GM12878 (cell line): ENCODE results near the gene AMH.
A peak's percentile ranks its signal among the peaks of the same experiment; 100 is the strongest.

Experiments used
- HDAC2 ChIP-seq: fragments of 200-600 bp; sonication (generic); IDR thresholded peaks from 2 replicates; pipeline ENCODE4 v1.6.1; 2017
- MXI1 ChIP-seq: fragments of 150-350 bp; IDR thresholded peaks from 2 replicates; pipeline ENCODE4 v1.6.1; 2011; ENCODE audit warnings: low read depth, mild to moderate bottlenecking, inconsistent platforms, low read length, improper control_type of control experiment
- MYC ChIP-seq: IDR thresholded peaks from 2 replicates; pipeline ENCODE4 v1.6.1; 2011; ENCODE audit warnings: mild to moderate bottlenecking, low read length, moderate library complexity, inconsistent platforms; ENCODE audit not compliant: insufficient read depth, insufficient replicate concordance, insufficient read length, severe bottlenecking
- POLR2A ChIP-seq: IDR thresholded peaks from 2 replicates; pipeline ENCODE4 v1.6.1; 2011; ENCODE audit warnings: low read depth, mild to moderate bottlenecking, low read length
- STAT3 ChIP-seq: IDR thresholded peaks from 2 replicates; pipeline ENCODE4 v1.6.1; 2011; ENCODE audit warnings: low read depth, low read length, improper control_type of control experiment
- TF ChIP-seq, protein P1 (sequence below): IDR thresholded peaks from 2 replicates; pipeline ENCODE4 v1.6.1; 2011; ENCODE audit warnings: borderline replicate concordance, low read depth, mild to moderate bottlenecking, moderate library complexity, low read length; ENCODE audit not compliant: insufficient read depth, poor library complexity, severe bottlenecking
- TF ChIP-seq, protein P2 (sequence below), 3 experiments: IDR thresholded peaks in 2 of 3; conservative IDR thresholded peaks in 1 of 3; 2 replicates each; pipeline ENCODE4 v1.5.1; 2011; ENCODE audit warnings: low read depth in 3 of 3, low read length in 3 of 3, mild to moderate bottlenecking in 3 of 3, control low read depth in 2 of 3, moderate library complexity in 2 of 3, inconsistent platforms in 1 of 3, mixed read lengths in 1 of 3; ENCODE audit not compliant: control insufficient read depth in 2 of 3, insufficient read depth in 1 of 3; ENCODE audit errors: extremely low read depth in 1 of 3

DNA sequence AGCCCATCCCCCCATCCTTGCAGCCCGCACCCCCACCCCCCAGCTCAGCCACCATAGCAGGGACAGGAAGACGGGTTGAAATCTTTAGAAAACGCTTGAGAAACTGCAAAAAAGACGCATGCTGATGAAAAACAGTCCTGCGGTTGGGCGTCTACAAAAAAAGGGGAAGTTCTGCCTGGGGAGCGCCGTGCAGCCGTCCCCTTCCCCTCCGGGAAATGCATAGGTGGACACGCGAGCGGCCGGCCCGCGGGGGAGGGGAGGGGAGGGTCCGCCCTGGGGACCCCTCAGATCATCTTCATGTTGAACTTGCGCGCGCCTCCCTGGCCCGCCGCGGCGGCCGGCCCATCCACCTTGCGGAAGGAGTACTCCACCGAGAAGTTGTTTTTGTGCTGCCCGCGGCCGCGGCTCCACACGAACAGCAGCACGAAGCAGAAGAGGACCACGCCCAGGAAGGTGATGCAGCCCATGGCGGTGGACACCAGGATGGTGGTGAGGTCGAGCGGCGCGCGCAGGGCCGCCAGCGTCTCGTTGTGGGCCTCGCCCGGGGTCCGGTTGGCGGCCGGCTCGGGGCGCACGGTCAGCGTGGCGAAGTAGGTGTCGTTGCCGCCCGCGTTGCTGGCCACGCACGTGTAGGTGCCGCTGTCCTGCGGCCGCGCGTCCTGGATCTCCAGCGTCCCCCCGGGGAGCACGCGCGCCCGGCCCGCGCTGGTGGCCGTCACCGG lies 40.8 kb downstream of the AMH start:
- TF ChIP-seq MYC, result peak; percentile 65
- TF ChIP-seq MXI1, result peak; percentile 18; the same call in 1 of the 2 replicates
- no peak; the same call in 1 of the 2 replicates for TF ChIP-seq POLR2A
- TF ChIP-seq HDAC2, result 0 out of 2 replicates have a peak, but pooled peaks have one; percentile 37
- no peak for TF ChIP-seq STAT3
- TF ChIP-seq, protein P1, sequence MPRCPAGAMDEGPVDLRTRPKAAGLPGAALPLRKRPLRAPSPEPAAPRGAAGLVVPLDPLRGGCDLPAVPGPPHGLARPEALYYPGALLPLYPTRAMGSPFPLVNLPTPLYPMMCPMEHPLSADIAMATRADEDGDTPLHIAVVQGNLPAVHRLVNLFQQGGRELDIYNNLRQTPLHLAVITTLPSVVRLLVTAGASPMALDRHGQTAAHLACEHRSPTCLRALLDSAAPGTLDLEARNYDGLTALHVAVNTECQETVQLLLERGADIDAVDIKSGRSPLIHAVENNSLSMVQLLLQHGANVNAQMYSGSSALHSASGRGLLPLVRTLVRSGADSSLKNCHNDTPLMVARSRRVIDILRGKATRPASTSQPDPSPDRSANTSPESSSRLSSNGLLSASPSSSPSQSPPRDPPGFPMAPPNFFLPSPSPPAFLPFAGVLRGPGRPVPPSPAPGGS, result peak; percentile 63
- TF ChIP-seq, protein P2, sequence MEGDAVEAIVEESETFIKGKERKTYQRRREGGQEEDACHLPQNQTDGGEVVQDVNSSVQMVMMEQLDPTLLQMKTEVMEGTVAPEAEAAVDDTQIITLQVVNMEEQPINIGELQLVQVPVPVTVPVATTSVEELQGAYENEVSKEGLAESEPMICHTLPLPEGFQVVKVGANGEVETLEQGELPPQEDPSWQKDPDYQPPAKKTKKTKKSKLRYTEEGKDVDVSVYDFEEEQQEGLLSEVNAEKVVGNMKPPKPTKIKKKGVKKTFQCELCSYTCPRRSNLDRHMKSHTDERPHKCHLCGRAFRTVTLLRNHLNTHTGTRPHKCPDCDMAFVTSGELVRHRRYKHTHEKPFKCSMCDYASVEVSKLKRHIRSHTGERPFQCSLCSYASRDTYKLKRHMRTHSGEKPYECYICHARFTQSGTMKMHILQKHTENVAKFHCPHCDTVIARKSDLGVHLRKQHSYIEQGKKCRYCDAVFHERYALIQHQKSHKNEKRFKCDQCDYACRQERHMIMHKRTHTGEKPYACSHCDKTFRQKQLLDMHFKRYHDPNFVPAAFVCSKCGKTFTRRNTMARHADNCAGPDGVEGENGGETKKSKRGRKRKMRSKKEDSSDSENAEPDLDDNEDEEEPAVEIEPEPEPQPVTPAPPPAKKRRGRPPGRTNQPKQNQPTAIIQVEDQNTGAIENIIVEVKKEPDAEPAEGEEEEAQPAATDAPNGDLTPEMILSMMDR (IDR thresholded peaks at IDR 0.05 in 2 of 3, conservative IDR thresholded peaks at IDR 0.05 in 1 of 3; ENCODE audit: control insufficient read depth in 2 of 3, extremely low read depth in 1 of 3, insufficient read depth in 1 of 3, low read depth in 3 of 3, low read length in 3 of 3), result no peak
